Adrenal gland (tissue), 12 donors: ENCODE results near the gene ANKRD2. TPM values are rescaled to one million over a fixed set of nuclear protein-coding genes. Genes with fewer than 3 reads are reported as not detected.
A peak's percentile ranks its signal among the peaks of the same experiment; 100 is the strongest.

ENCODE experiments used
- DNase-seq, 7 donors: peaks; one replicate each; pipeline ENCODE4 v3.0.0-alpha.2; 2019 to 2020
- H3K27ac ChIP-seq, 5 donors: fragments of 200-600 bp; sonication (generic) in 4 of 5; 1 replicate in 3 of 5; 2 replicates in 2 of 5; pipeline versions ENCODE4 v1.5.1 to v1.8.0; 2016 to 2020; ENCODE audit warnings: mild to moderate bottlenecking in 1 of 5
- H3K27me3 ChIP-seq: fragments of 200-600 bp; 2 replicates; pipeline ENCODE4 v1.8.0; 2021
- H3K36me3 ChIP-seq, 2 donors: fragments of 200-600 bp; replicated peaks in 1 of 2; 1 replicate in 1 of 2; 2 replicates in 1 of 2; pipeline versions ENCODE4 v1.5.1 to v1.8.0; 2018 to 2022
- H3K4me1 ChIP-seq, 2 donors: fragments of 200-600 bp; replicated peaks in 1 of 2; 1 replicate in 1 of 2; 2 replicates in 1 of 2; pipeline versions ENCODE4 v1.5.1 to v1.8.0; 2018 to 2021
- H3K4me3 ChIP-seq, 4 donors: fragments of 200-600 bp; sonication (generic) in 3 of 4; one replicate each; pipeline ENCODE4 v1.5.1; 2016 to 2018
- H3K9me3 ChIP-seq, 3 donors: fragments of 200-600 bp; sonication (generic) in 1 of 3; replicated peaks in 1 of 3; 1 replicate in 2 of 3; 2 replicates in 1 of 3; pipeline versions ENCODE4 v1.5.1 to v1.8.0; 2016 to 2021
- CTCF ChIP-seq, 6 experiments: fragments of 450-650 bp in 4 of 6; fragments of 200-600 bp in 2 of 6; sonication (generic) in 1 of 6; IDR thresholded peaks; 1 replicate in 5 of 6; 2 replicates in 1 of 6; pipeline versions ENCODE4 v1.5.1 to v1.8.0; 2016 to 2021; ENCODE audit warnings: antibody characterized with exemption in 6 of 6, mild to moderate bottlenecking in 2 of 6, moderate library complexity in 1 of 6
- POLR2A ChIP-seq, 2 donors: fragments of 450-650 bp; IDR thresholded peaks; one replicate each; pipeline ENCODE4 v1.6.1; 2017; ENCODE audit warnings: antibody characterized with exemption in 2 of 2, mild to moderate bottlenecking in 2 of 2, moderate library complexity in 1 of 2
- WGBS, 4 donors: extraction: QIAGEN DNeasy Blood & Tissue Kit in 2 of 4; methylation state at CpG; one replicate each; pipeline versions ENCODE4 v1.1.5 to v1.1.7; 2013 to 2017; 5-methylcytosine and 5-hydroxymethylcytosine counted together
- intact Hi-C, 2 donors: fragments of 100-400 bp; cut with DNase I; formaldehyde crosslinking; loops; one replicate each; pipeline versions ENCODE4 v1.14.1 to v1.15.0; 2022 to 2023
- polyA plus RNA-seq, 3 donors: library from polyadenylated mRNA; stranded (reverse); fragments of 200-250 nt in 2 of 3; fragments of 350-450 nt in 1 of 3; fragmentation: Illumina TruSeq in 1 of 3; extraction: RNeasy Lipid Tissue Mini Kit (QIAGEN cat#74804) in 1 of 3; gene quantifications; one replicate each; pipeline ENCODE4 v1.2.3, GENCODE V29; 2013 to 2014
- total RNA-seq, 9 donors: library from RNA; depleted of rRNA in 4 of 9; stranded (reverse); fragments of >200 nt in 4 of 9; fragments of 120-200 nt in 1 of 9; fragmentation: NEBNext Ultra II Directional in 1 of 9; extraction: Animal tissue kit (Norgen Biotek cat#: 25700) in 1 of 9; gene quantifications; one replicate each; pipeline versions ENCODE4 v1.1.0 to v1.2.4, GENCODE V29; 2013 to 2023
- donor health status: healthy with polysubstance abuse.
- donor health status: Bipolar disorder and iron deficiency.
- donor health status: DM: yes; HTN: yes; CAD: no.
- donor health status: DM: no; HTN: no; CAD: no.
- donor health status: DM: no; HTN: no; CAD: no.
- donor health status: DM: yes; HTN: yes; CAD: no.

Gene ANKRD2
- total and polyA plus RNA-seq, 12 donors: 0.24 to 2.9 (median 0.96) TPM; not detected in 2

GRCh38 chr10:97539523-97540200 lies 32.9 kb upstream of the ANKRD2 start:
- no peaks in the 10 kb centered on the region for H3K36me3 ChIP-seq
- no peaks in the 10 kb centered on the region for H3K9me3 ChIP-seq
- 65 to 74% (median 69%) methylated on average over 6 of the region's 6 CpGs for WGBS, 4 donors
- no peaks in the 10 kb centered on the region for H3K27me3 ChIP-seq
- TF ChIP-seq CTCF (IDR thresholded peaks at IDR 0.05) (no peak), POLR2A (IDR thresholded peaks at IDR 0.05) (no peak)
- H3K4me1 ChIP-seq: peaks cover 12 to 22% of the 10 kb centered on the region in 2 donors
- peak overlapping the region in 2 of 5 donors; percentile 1 to 42 for H3K27ac ChIP-seq
- no peak overlapping the region for H3K4me3 ChIP-seq
- DNase-seq: peak in 1 of 7 donors; percentile 29
- intact Hi-C loops: loop anchor here in 1 of 2 donors (5.0 kb wide), 1 partner anchor 37 kb away; no protein-coding TSS in a partner anchor

- peak overlapping the region in 1 of 5 donors; percentile 42 for H3K27ac ChIP-seq
- no peak for DNase-seq
- H3K4me3 ChIP-seq: no peak overlapping the region
- no peaks in the 10 kb centered on the region for H3K9me3 ChIP-seq
- H3K36me3 ChIP-seq: no peaks in the 10 kb centered on the region
- TF ChIP-seq POLR2A (IDR thresholded peaks at IDR 0.05) (no peak), CTCF (IDR thresholded peaks at IDR 0.05) (no peak)
- no peaks in the 10 kb centered on the region for H3K27me3 ChIP-seq
- H3K4me1 ChIP-seq: peaks cover 12 to 22% of the 10 kb centered on the region in 2 donors
- intact Hi-C loops: loop anchor here in 1 of 2 donors (5.0 kb wide), 1 partner anchor 39 kb away; no protein-coding TSS in a partner anchor
- WGBS, 4 donors: 84 to 87% (median 86%) methylated on average over 8 to 14 of the region's 14 CpGs
Observed at GRCh38 chr10:97540669-97541500, 31.7 kb upstream of the ANKRD2 start.

GRCh38 chr10:97542169-97543024 lies 30.2 kb upstream of the ANKRD2 start:
- no peak overlapping the region for H3K4me3 ChIP-seq
- H3K27me3 ChIP-seq: no peaks in the 10 kb centered on the region
- TF ChIP-seq POLR2A (IDR thresholded peaks at IDR 0.05) (peak in 1 of 2 donors; percentile 35), CTCF (IDR thresholded peaks at IDR 0.05) (no peak)
- DNase-seq: peak; percentile 82 to 94 (median 88)
- intact Hi-C loops: loop anchor here in 1 of 2 donors (5.0 kb wide), 1 partner anchor 40 kb away; no protein-coding TSS in a partner anchor
- peaks cover 12 to 22% of the 10 kb centered on the region in 2 donors for H3K4me1 ChIP-seq
- H3K27ac ChIP-seq: peak overlapping the region; percentile 43 to 93 (median 84)
- 23 to 52% (median 47%) methylated on average over 4 to 9 of the region's 9 CpGs for WGBS, 4 donors
- H3K9me3 ChIP-seq: no peaks in the 10 kb centered on the region
- H3K36me3 ChIP-seq: no peaks in the 10 kb centered on the region
